HS-5 (cell line): ENCODE data around the gene HSPBP1.

Experiments
- DNase-seq: peaks from one replicate; pipeline ENCODE4 v3.0.0-alpha.2; 2012; ENCODE audit warnings: low read depth

Gene HSPBP1

DNA sequence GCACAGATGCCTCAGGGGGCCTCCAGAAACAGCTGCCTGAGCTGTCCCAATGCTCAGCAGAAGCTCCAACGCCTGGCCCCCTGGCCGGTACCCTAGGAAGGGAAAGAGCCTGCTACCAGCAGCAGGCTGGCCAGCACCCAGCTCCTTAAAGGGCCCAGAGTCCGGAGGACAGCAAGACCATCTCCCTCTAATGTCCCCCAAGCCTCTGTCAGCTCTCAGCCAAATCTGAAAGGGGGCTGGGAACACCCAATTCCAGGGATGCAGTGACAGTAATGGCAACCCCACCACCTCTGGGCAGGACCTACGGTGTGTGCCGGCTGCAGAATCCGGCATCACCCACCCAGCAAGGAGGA lies 25.3 kb downstream of the HSPBP1 start:
- no peak for DNase-seq

GRCh38 chr19:55253842-55254624 lies 25.9 kb downstream of the HSPBP1 start:
- no peak for DNase-seq

DNA sequence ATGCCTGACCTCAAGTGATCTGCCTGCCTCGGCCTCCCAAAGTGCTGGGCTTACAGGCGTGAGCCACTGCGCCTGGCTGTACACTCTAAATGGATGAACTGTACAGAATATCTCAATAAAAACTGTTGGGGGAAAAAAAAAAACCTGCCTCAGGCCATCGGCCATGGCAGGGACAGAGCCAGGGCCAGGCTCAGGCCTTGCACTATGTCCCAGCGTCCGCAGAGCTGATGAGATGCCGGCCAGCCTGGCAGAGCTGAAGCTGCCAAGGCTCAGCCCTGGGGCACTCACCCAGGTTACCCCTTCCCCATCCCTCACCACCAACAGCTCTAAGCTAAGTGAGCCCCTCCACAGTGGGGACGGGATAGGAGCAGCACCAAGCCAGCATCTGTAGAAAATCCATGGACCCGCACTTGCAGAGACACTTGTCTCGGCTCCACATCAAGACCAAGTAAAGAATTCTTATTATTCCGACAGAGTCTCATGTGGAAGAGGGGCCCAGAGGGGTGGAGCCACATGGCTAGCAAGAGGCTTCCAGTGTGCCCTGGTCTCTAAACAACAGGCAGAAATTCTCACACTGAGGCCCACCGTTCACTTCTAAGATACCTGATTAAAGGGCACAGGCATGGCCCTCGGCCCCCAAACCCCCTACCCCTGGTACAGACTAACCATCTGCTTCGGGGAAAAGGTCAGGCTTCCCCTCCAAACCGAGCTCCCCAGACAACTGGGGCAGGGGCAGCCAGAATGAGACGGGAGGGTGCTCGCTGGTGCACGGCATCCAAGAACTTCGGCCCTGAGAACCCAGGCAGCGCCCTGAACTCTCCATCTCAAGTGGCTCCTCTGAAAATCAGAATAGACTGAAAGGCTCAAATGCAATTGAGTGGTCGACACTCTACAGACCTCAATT lies 26.9 kb downstream of the HSPBP1 start:
- DNase-seq = no peak

GRCh38 chr19:55251341-55252081 lies 28.4 kb downstream of the HSPBP1 start:
- DNase-seq = no peak

- no peak for DNase-seq
These were observed 29.5 kb downstream of the HSPBP1 start for GRCh38 chr19:55250262-55251036.

- DNase-seq = no peak
These were observed 30.1 kb downstream of the HSPBP1 start for GRCh38 chr19:55249841-55250240.

GRCh38 chr19:55248704-55249103 lies 31.2 kb downstream of the HSPBP1 start:
- no peak for DNase-seq

GRCh38 chr19:55248166-55248675 lies 31.7 kb downstream of the HSPBP1 start:
- DNase-seq = no peak

DNA sequence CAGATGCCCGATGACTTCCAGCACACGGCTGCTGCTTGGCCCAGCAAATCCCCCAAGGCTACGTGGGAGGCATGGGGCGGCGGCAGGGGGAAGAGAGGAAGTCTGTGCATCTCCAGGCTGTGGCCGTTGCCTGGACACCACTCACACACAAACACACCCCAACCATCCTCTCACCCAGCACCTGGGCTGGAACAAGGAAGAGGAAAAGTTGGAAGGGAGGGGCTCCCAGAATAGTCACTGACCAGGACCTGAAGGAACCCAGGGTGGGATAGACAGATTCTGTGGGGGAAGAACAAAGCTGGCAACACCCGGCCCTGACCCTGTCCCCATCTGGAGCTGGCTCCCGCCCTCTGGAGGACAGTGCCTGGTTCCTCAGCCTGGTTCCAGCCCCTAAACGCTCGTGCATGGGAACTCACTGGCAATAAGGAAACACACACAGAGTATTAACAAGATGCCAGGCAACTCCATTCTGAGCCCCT lies 32.2 kb downstream of the HSPBP1 start:
- no peak for DNase-seq

DNA sequence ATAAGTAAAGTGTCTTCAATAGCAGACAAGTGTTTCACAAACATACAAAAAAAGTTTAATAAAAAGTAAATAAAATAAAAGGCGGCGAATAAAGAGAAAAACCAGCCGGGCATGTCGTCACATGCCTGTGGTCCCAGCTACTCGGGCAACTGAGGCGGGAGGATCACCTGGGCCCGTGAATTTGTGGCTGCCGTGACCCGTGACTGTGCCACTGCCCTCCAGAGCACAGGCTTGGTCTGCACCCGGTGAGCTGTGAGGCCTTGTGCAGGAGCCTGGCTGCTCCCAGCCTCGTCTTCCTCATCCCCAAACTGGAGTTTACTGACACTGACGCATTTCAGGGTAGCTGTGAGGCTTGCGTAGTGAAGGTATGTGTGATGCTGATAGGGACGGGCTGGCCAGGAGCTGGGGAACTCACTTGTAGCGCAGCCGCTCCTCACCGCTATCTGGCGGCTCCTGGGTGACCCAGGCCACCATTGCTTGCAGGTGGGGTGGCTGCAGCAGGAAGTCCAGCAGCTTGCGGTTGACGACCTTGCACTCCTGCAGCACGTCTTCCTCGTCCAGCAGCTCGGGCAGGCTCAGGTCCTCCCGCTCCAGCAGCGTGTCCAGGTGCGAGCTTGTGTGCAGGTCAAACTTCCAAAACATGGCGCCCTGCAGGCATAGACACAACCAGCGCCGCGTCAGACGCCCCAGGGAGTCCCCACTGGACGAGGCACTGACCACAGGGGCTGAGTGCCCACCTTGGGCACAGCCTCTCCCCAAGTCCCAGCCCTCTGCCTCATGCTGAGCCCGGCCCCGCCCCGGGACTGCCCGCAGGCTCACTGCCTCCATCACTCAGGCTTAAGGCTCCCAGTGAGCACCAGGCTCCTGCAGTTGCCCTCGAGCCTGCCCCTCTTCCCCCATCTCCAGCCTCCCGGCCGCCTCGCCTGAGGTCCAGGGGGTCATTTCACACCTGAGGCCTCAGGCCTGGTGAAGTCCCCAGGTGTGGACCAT lies 33.2 kb downstream of the HSPBP1 start:
- DNase-seq = no peak

- DNase-seq = no peak
These were observed 34.5 kb downstream of the HSPBP1 start for GRCh38 chr19:55245236-55245904.

- no peak for DNase-seq
These were observed 35.8 kb downstream of the HSPBP1 start for GRCh38 chr19:55244004-55244680.

- no peak for DNase-seq
These were observed 37.4 kb downstream of the HSPBP1 start for GRCh38 chr19:55242517-55242916.

DNA sequence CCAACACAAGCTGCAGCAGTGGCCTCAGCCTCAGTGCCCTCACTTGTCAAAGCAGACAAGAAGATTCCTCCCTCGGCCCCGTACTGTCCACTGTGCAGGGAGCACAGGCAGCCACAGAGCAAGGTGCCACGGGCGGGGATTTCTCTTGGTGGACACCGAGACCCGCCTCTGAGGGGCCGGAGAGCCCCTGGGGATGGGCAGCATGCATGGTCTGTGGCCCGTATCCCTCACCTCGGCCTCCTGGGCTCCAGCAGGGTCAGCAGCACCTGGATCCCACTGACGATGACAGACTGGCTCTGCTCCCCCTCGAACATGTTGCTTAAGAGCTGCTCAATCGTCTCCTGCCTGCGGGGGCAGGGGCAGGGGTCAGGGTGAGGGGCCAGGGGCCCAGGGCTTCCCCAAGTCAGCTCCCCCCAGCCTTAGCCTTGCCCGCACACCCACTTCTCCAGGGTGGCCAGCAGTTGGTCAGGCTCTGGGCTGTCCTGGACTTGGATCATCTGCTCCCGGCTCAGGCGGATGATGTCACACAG lies 37.9 kb downstream of the HSPBP1 start:
- no peak for DNase-seq

DNA sequence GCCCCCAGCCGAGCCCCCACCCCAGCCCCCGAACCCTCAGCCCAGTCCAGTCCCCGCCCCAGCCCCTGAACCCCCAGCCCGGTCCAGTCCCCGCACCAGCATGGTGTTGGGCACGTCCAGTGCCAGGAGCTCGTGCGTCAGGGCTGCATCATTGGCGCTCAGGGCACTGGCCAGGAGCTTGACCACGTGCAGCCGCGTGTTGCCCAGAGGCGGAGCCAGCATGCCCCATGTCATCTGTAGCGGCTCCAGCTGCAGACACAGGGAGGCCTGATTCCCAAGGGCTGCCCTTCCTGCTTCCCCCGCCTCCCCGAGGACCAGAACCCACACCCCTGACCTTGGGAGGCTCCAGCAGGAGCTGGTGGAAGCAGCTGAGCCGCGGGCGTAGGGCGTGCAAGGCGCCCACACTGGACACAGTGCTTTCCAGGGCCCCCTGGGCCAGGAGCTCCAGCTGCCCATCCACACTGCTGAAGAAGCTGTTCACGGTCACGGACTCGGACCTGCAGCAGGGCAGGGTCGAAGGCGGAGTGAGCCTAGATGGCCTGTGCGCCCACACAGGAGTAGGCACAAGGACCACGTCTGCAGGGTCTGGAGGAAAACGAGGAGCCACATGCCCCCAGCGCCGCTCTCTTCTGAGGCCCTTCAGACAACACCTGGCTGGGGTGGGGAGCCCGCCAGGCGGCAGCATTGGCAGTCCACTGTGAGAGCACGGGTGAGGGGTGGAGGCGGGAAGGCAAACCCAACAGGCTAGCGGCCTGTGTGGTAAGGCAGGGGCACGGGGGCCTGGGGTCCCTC lies 38.6 kb downstream of the HSPBP1 start:
- DNase-seq = no peak

DNA sequence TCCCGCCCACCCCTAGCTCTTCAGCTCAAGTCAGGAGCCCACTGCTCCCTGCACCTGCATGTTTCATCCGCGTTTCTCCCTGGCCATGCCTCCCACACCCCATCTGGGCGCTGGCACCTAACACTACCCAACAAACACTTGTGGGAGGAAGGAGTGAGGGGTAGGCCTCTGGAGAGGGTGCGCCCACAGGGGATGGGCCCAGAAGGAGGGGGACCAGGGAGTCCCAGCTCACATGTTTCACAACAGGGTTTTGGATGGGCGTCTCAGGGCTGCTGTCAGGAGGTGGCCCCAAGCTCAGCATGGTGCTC lies 39.2 kb downstream of the HSPBP1 start:
- DNase-seq = no peak

GRCh38 chr19:55239004-55239403 lies 40.9 kb downstream of the HSPBP1 start:
- DNase-seq = no peak

- DNase-seq = no peak
These were observed 41.9 kb downstream of the HSPBP1 start for GRCh38 chr19:55238030-55238429.
